Measurements from ENCODE around the gene SYCE3.

The SYCE3 gene, protein sequence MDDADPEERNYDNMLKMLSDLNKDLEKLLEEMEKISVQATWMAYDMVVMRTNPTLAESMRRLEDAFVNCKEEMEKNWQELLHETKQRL

DNA sequence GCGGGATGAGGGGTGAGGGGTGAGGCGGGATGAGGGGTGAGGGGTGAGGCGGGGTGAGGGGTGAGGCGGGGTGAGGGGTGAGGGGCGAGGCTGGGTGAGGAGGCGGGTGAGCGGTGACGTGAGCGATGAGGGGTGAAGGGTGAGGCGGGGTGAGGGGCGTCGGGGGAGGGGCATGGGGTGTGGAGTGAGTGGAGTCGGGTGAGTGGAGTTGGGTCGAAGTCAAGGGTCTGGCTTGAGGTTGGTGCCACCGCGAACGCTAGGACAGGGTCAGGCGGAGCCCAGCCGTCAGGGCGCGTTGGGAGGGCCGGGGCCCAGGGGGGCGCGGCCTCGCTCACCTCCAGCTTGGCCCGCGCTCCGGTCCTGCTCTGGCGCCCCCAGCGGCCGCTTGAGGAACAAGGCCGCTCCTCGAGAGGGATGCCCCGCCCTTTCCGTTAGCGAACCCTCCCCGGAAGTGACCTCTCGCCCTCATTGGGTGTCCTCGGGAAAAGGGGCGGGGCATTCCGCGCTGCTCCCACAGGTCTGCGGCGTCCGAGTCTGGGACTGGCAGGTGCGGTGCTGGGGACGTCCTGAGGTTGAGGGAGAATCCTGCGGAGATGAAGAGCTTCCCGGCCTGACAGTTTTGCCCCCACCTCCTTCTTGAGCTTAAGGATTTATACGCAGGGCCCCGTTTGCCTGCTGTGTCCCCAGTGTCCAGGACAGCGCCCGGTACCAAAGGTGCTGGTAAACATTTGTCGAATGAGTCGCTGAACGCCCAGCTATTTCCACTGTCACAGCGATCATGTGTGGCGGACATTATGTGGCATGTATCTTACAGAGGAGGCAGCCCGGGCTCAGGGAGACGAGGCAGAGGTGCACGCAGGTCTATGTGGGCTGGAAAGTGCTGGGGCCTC lies at the start of gene SYCE3:
Gene SYCE3, minus strand, starts transcription at position 397 of the 890 bp plus-strand sequence. CDS start 6,514 bp downstream, outside the sequence.
- POLR2A ChIA-PET (ENCODE audit: low non-redundant PET): interaction anchor here (0.5 to 1.6 kb wide), 8 partner anchors 23 to 55 kb away, joined by 3 to 12 read pairs (median 4); partner anchors contain the start of genes NCAPH2, SCO2 and TYMP
- TF ChIP-seq, protein P1, sequence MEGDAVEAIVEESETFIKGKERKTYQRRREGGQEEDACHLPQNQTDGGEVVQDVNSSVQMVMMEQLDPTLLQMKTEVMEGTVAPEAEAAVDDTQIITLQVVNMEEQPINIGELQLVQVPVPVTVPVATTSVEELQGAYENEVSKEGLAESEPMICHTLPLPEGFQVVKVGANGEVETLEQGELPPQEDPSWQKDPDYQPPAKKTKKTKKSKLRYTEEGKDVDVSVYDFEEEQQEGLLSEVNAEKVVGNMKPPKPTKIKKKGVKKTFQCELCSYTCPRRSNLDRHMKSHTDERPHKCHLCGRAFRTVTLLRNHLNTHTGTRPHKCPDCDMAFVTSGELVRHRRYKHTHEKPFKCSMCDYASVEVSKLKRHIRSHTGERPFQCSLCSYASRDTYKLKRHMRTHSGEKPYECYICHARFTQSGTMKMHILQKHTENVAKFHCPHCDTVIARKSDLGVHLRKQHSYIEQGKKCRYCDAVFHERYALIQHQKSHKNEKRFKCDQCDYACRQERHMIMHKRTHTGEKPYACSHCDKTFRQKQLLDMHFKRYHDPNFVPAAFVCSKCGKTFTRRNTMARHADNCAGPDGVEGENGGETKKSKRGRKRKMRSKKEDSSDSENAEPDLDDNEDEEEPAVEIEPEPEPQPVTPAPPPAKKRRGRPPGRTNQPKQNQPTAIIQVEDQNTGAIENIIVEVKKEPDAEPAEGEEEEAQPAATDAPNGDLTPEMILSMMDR (conservative IDR thresholded peaks at IDR 0.05; ENCODE audit: low read depth): peak; percentile 89
- DNase-seq (ENCODE audit: low spot score): peak; percentile 85
- CTCF ChIA-PET: interaction anchor here (0.6 to 1.7 kb wide), 12 partner anchors 8 to 43 kb away, joined by 3 to 10 read pairs (median 4); partner anchors contain the start of gene SCO2
- peak within 1 kb of the TSS; percentile 59 for H3K27ac ChIP-seq

DNA sequence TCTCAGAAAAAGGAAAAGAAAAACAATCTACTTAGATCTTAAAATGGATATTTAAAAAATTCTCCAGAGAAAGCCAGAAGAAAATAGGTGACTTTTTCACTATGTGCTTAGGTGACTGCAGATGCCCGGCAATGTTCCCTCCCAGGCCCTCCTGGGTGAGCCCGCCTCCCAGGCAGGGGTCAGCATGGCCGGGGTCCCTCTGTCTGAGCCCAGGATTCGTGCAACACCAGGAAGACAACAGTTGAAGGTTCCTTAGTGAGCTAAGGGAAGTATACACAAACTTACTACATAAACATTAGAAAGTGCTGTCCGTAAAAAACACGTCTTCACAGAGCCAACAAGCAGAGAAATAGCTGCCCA lies 49.4 kb upstream of the SYCE3 start:
- CTCF ChIA-PET: no interaction called here
- POLR2A ChIA-PET (ENCODE audit: low non-redundant PET): no interaction called here

DNA sequence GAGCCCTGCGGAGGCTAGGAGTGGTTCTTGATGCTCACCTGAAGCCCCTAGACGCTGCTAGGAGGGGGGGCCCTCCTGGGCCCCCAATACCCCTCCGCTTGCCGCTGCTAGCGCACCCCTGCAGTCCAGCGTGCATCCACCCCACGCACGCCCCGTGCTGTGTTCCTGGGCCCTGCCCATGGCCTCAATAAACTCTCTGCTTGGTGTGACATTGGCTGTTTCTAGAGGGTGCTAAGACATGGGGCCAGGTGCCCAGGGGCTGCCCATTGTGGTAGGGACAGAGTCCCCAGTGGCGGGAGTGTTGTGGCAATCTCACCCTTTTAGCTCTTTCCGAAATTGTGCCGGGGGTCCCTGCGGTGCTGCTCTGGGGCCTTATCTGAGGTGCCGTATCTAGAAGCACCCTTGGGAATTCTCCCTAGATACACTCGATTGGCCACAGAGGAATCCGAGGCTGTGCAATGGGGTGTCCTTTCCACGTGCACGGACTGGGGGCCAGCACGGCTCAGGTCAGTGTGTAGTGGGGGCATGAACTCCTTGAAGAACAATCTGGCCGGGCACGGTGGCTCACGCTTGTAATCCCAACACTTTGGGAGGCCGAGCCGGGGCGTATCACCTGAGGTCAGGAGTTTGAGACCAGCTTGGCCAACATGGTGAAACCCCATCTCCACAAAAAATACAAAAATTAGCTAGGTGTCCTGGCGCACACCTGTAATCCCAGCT lies 48.8 kb upstream of the SYCE3 start:
- no peak for DNase-seq (ENCODE audit: low spot score)
- 0 out of 2 replicates have a peak overlapping the region, but pooled peaks have one; percentile 17 for H3K27ac ChIP-seq
- TF ChIP-seq, protein P1 (conservative IDR thresholded peaks at IDR 0.05; ENCODE audit: low read depth): no peak
- ChIA-PET POLR2A (ENCODE audit: low non-redundant PET) (no interaction called here), CTCF (no interaction called here)

More for the DNA sequence above, 49.4 kb upstream of the SYCE3 start:
- 0 out of 2 replicates have a peak overlapping the region, but pooled peaks have one; percentile 17 for H3K27ac ChIP-seq
- TF ChIP-seq, protein P1 (conservative IDR thresholded peaks at IDR 0.05; ENCODE audit: low read depth): no peak
- no peak for DNase-seq (ENCODE audit: low spot score)

DNA sequence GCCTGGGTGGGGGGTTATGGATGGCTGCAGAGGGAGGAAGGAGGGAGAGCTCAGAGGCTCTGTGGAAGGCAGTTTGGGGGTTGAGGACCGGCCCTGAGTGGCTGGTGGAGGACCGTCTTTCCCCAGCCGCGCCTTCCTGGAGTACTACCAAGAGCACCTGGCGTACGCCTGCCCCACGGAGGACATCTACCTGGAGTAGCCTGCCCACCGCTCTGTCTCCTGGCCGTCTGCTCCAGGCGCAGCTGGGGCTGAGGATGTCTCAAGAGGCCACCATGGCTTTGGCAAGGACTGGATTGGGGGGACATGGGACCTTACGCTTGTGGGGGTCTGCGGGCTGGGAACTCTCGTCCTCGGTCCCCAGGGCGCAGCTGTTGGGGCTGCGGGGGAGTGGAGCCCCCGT lies 47.9 kb upstream of the SYCE3 start:
- TF ChIP-seq, protein P1 (conservative IDR thresholded peaks at IDR 0.05; ENCODE audit: low read depth): no peak

DNA sequence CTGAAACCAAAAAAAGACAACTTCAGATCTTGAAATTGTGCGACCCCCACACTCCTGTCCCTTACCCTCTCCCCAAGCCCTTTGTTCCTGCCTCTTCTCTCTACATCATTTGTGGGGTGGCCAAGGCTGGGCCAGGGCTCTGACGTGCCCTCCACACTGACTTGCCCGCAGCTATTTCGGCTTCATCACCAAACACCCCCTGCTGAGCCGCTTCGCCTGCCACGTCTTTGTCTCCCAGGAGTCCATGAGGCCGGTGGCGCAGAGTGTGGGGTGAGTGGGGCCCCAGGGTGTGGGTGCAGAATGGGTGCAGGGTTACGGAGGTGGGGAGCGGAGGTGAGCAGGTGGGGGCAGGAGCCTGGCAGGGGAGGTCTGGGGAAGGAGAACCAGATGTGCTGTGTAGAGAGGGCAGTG lies 47.3 kb upstream of the SYCE3 start:
- TF ChIP-seq, protein P1 (conservative IDR thresholded peaks at IDR 0.05; ENCODE audit: low read depth): no peak
- ChIA-PET CTCF (no interaction called here), POLR2A (ENCODE audit: low non-redundant PET) (no interaction called here)
- H3K27ac ChIP-seq: no peak overlapping the region
- no peak for DNase-seq (ENCODE audit: low spot score)

More for the DNA sequence above, 47.9 kb upstream of the SYCE3 start:
- ChIA-PET POLR2A (ENCODE audit: low non-redundant PET) (no interaction called here), CTCF (no interaction called here)
- no peak for DNase-seq (ENCODE audit: low spot score)
- no peak overlapping the region for H3K27ac ChIP-seq

DNA sequence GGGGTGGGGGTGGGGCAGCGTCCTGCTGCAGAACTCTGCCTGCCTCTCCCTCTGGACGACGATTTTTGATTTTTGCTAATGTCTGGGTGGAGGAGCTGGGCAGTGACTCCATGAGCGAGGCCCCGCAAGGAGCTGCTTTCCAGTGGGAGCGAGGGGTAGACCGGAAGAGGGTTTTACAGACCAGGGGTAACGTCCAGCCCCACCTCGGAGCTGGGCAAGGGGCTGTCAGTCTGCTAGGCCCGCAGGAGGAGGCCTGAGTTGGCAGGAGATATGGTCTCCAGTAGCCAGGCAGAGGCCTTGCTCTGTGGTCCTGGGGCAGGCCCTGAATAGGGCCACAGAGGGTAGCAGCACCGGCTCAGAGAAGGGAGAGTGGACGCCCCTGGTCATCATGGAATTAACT lies 46.9 kb upstream of the SYCE3 start:
- POLR2A ChIA-PET (ENCODE audit: low non-redundant PET): no interaction called here
- CTCF ChIA-PET: no interaction called here
- no peak for DNase-seq (ENCODE audit: low spot score)
- TF ChIP-seq, protein P1 (conservative IDR thresholded peaks at IDR 0.05; ENCODE audit: low read depth): no peak
- no peak overlapping the region for H3K27ac ChIP-seq

Measured in RWPE1 (cell line).